GM19035 (cell line): ENCODE measurements around the gene CRP.
"Not testable (repeated sequence)": the region's sequence is repeated elsewhere in the genome, so short reads cannot be mapped to it uniquely, and the experiment has no call there.

ENCODE experiments used
- ATAC-seq: cut with Tn5 transposase; IDR thresholded peaks from one replicate; pipeline ENCODE4 v1.9.1; 2021; ENCODE audit not compliant: unreplicated experiment

CRP gene, protein sequence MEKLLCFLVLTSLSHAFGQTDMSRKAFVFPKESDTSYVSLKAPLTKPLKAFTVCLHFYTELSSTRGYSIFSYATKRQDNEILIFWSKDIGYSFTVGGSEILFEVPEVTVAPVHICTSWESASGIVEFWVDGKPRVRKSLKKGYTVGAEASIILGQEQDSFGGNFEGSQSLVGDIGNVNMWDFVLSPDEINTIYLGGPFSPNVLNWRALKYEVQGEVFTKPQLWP

DNA sequence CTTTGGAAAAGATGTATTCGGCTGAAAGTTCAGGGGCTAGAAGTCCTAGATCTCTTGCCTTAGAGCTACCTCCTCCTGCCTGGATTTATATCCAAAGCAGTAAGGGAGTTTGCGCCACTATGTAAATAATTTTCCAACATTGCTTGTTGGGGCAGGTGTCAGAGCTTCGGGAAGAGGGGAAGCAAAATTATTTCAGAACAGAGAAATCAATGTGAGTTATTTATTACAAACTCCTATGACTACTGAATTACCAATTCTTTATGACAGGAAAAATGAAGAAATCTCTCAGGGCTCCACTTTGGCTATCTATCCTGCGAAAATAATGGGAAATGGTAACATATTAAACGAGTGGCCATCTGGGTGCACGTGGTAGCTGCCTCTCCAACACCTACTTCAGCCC, at the start of gene CRP:
Gene CRP (minus strand): TSS at position 61 of the 400 bp plus-strand sequence. CDS start 104 bp downstream, outside the sequence.
- ATAC-seq: no peak

DNA sequence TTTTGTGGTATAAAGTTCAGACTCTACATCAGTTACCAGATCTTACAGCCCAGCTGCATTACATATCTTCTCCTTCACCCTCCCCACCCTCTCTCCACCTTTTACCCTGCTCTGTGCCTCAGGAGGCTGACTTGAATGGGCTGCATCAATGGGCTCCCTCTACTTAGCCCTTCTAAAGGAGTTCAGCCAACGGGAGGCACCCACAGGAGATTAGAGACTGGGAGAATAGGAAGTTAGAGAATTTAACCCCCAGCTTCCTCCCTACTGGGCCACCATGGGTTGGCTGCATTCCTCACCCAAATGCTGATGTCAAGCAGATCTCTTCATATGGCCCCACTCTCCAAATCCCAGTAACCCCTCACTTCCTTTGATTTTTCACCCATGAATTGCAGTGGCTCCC, 49.3 kb upstream of the CRP start:
- ATAC-seq: no peak

DNA sequence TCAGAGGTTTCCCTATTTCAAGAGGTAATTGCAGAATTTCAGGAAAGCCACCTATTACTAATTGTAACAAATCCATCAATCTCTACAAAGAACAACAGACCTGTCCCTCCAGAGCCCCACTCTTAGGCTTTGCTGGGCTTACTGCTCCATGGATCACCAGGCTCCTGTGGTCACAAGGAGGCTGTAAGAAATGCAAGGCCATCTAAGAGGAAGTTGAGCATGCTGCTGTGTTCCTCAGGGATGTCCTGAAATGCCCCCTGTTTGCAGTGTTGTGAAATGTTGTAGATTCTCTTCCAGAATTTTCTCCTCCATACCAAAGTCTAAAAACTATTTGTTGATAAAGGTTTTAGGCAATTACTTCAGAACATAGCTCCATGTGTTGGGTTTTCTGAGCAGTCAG, 42.0 kb upstream of the CRP start:
- ATAC-seq: no peak

DNA sequence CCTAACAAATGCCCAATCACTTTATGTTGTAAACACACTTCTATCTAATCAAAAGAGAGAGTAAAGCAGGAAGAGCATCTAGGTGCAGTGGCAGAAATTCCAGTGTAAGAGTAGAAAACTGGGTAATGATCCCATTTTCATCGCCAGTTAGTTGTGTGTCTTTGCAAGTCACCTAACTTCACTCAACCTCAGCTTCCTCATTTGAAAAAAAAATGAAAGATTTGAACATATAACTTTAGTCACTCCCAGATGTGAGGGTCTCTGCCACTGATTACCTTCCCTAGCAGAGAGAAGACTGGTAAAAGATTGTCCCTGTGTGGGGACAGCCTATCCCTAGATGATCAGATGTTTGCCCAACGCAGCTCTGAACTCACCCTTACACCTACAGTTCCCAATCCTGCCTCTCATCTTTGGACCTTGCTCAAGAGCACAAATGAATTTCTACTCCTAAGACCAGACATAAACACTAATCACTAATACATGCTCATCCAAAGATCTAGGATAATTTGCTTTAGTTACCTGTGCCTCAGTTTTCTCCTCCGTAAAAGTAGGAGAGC, 41.1 kb upstream of the CRP start:
- no peak for ATAC-seq

DNA sequence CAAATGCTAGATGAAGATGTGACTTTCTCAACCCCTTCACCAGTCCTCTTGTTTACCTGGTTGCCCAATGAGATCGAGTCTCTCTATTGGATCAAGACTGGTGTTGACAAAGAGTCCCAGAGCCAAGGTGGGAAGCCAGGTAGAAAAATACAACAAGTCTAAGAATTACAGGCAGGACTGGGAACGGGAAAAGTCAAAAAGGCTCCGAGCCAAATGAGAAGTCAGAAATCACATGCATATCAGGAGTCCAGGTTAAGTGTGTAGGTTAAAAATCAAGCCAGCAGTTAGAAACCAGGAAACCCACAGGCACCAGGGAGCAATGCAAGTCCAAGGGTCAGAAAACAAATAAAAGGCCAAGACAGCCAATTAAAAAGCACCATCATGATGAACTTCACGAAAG, 39.0 kb upstream of the CRP start:
- no peak for ATAC-seq

DNA sequence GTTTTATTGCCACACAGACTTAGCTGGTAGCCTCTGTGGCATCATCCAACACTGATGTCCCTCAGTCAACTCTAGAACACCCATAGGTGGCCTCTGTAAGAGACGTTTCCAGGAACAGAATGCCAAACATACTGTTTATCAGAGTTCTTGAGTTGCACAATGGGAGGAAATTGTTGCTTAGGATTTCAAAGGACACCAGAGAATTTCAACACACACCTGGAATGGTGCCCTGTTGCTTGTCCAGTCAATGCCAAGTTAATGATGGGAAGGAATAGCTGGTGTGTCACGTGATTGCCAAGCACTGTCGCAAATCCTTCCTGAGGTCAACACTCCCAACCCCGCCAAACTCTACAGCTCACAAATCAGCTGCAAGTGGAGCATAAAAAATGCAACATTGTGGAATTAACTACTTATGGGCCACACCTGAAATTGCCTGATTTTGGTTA, 37.8 kb upstream of the CRP start:
- ATAC-seq: no peak

DNA sequence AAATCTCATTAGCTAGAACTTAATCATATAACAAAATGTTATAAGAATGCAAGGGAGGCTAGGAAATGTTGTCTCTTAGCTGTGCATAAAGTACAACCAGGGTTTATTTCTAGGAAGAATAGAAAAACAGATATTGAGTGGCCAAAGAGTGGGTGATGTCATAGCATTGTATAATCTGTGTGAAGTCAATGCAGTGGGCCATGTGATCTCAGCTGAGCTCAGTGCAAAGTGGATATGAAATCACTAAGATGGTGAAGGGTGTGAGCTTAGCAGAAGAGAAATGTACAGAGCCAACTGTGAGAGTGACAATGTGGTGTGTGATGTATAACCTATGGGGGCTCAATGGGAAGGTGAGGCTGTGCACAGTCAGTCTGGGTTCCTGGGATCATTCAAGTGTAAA, 36.6 kb upstream of the CRP start:
- no peak for ATAC-seq

DNA sequence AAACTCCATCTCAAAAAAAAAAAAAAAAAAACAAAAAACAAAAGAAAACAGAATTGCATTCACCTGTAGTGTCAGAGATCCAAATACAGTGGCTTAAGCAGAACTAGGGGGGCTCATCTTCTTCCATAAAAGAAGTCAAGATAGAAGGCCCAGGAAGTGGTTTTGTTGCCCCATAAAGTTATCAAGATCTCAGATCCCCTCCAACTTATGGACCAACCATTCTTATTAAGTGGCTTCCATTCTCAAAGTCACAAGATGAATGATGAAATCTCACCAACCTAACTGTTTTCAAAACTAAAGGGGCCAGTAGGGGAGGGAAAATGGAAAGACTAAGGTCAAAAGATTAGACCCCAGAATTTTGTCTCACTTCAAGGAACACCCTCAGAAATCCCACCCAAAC, 36.2 kb upstream of the CRP start:
- ATAC-seq: no peak

DNA sequence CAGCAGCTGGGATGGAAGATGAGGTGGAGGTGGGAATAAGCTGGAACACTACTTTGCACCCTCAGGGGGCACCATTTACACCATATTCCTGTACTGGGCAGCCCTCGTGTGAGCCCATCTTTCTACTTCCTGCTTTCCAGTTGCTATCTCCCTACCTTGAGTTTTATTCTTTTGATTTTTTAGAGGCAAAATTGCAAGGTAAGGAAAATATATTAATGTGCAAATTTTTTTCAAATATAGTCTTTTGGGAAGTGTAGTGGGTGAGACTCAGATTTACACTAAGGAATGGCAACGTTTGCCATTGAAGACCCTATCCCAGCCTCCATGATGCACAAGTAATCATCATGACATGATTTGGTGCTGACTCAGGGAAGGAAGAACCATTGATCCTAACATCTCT, 35.2 kb upstream of the CRP start:
- ATAC-seq: no peak

DNA sequence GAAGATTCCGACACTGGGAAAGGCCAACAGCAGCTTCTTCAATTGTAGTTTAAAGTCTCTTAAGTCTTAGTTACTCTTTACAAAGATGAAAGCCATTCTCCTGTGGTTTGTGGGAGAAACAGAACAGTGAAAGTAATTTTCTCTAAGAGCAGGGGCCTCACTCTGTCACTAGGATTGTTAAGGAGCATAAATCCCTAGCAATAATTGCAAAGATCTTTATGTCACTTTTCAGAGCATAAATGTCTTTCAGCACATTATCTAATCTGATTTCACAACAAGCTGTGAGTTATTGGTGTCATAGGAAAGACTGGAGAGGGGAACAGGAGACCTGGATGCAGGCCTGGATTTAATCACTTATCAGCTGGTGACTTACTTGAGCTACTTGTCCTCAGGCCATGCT, 34.0 kb upstream of the CRP start:
- no peak for ATAC-seq

DNA sequence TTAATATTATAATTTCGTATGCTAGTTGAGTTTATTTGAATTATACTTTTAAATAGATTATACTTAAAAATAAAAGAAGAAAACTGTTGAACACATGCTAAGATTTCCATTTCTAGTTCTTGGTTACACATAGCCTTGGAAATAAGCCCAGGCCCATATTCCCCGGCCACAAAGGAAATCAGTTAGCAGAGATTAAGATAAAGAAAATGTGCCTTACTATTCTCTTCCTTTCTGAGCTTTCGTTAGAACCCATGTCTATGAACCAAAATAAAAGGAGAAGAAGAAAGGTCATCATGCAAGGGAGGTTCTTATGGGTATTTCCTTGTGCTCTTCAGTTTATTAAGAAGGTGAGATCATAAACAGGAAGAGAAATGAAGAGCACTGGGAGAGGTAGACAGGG, 32.3 kb upstream of the CRP start:
- ATAC-seq: no peak

DNA sequence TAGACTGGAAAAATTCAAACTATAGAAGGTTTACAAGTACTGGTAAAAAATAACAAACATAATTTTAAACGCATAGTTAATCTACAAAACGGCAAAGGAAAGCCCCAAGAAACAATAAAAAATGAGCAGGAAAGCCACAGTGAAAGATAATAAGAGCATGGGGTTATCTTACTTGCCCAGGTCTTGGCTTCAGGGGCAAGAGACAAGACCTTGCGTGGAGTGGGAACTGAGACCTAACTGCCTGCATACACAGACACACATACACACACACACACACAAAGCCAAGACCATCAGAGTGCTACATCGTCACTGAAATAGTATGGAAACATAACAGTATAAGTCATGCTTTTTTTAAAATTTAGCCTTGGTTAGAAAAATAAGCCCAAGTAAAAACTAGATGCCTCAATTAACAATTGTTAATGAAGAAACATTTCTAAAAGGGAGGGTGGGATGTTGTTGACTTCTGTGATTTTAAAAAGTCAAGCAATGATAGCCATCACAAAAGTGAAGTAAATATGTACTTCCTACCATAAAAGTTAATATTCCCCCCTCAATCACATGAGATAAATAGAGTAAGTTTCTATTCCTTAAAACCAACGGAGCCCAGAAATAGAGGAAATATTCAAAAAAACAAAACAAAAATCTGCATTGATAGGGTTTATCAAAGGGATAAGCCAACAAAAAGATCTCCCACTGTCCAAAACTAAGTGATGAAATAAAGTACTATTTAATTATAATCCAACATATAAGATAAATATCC, 29.4 kb upstream of the CRP start:
- no peak for ATAC-seq

DNA sequence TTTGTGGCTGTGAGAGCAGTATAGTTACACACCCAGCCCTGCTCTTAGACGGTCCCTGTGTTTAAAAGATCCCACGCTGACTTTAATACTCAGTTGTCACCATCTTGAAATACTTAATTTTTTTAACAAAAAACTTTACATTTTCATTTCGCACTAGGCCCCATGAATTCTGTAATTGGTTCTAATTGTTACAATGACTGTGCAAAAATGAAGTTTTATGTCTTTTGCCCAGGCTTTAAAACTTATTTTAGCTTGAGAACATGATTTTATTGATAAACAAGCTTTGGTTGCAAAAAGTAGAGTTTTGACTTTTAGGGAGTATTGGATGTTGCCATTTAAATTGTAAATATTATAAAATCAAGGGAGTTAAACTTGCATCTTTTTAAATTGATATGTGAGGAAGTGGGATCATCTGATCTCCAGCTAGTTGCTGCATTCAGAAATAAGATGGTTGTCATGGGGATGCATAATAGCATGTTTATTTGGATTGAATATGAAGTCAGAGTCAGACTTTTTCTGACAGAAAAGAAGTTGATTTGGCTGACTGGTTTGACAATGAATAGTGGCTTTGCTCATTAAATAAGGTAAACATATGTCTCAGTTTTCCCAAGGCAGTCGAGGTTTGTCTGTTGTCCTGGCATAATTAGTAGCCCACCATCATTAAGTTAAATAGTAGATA, 23.0 kb upstream of the CRP start:
- no peak for ATAC-seq

DNA sequence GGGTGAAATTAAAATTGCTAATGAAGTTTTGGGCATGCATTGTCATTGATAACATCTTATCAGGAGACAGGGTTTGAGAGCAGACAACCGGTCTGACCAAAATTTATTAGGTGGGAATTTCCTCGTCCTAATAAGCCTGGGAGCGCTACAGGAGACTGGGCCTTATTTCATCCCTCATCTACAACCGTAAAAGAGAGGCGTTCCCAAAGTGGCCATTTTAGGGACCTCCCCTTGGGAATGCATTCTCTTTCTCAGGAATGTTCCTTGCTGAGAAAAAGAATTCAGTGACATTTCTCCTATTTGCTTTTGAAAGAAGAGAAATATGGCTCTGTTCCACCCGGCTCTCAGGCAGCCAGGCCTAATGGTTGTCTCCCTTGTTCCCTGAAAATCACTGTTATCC, 8.8 kb upstream of the CRP start:
- ATAC-seq: not testable (repeated sequence)

DNA sequence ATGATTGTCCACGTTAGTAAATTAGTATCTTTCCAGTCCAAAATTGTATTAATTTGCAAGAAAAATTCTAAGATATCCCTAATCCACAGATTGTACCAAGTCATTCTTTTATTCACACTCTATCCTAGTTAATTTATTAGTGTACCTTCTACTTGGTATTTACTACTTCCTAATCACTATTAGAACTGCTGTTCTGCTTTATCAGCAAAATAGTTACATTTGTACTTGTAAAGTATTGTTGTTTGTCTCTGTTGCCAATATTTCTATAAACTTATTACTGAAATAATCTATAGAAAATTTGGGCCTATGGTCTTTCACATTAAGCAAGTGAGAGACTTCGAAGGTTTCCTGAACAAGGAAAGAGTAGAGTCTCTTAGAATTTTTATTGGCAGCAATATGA, 5.6 kb upstream of the CRP start:
- ATAC-seq: no peak

DNA sequence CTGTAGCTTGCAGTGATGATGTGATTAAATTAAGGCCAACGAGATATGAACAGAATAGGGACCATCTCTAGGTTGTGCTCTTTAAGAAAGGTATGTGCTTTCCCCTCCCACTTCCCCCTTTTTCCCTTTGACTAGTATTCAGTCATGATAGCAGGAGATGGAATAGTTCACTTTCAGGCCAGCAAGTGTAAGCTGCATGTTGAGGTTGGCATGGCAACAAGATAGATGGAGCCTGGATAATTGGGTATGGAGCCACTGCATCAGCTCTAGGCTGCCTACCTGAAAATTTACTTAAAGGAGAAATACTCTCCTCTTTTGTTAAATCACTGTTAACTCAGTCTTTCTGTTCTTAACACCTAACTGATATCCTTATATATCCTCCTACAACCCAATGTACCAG, 1.5 kb upstream of the CRP start:
- no peak for ATAC-seq

DNA sequence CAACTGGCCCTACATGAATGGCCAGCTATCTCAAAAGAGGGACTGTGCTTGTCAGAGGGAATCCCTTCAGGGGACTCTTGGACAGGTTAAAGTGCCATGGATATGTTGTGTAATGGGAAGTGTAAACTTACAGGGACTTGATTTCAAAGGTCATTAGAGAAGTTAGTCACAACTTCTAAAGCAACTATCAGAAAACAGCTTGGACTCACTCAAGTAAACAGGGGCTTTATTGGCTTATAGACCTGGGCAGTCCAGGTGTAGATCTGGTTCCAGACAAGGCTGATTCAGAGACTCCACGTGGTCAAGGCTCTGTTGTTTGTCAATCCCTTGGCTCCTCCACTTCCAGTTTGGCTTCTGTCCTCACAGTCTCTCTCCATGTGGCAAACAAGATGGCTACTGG, 2.3 kb downstream of the CRP start:
- ATAC-seq: no peak

DNA sequence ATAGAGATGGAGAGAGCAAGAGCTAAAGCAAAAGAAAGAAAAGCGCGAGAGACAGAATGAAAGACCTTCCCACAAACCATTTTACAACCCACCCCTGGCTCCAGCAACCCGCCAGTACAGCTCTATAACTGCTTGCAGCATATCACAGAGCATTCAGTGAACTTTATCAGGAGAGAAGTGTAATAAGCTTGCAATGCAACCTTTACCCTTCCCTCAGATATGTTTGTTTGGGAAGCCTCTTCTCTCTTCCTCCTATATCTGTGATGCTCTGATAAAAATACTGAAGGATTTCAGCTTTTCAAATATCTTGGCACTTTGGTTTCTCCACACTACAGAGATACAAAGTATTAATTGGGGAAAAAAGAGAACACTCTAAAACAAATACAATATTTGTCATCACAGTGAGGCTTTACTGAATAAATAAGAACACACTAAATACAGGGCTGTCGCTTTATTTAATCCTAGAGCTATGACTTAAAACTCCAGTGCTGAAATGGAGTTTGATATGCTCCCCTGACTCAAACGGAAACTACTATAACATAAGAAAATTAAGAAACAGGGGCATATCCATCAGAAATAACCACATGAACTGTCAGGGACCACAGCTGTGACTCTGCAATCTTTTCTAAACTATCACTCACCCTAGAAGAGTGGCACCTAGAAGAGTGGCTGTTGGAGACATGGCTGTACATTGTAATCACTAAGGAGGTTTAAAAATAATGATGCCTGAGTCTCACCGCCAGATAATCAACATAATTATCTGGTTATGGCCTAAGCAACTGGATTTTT, 6.7 kb downstream of the CRP start:
- ATAC-seq: no peak

DNA sequence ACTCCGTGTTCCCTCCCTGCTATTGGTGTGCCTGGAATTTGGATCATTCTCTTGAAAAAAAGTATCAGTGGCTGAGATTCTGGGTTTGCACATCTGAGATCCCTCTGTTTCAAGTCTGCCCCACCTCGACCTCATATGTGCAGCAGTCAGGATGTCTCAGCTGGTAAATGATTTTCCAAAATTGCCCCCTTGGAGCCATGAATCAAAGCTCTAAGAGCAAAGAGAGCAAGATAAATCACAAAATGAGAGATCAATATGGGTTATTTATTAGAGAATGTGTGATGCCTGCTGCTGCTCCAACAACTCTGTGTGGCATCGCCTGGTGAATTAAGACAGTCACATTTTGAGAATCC, 8.5 kb downstream of the CRP start:
- ATAC-seq: no peak

DNA sequence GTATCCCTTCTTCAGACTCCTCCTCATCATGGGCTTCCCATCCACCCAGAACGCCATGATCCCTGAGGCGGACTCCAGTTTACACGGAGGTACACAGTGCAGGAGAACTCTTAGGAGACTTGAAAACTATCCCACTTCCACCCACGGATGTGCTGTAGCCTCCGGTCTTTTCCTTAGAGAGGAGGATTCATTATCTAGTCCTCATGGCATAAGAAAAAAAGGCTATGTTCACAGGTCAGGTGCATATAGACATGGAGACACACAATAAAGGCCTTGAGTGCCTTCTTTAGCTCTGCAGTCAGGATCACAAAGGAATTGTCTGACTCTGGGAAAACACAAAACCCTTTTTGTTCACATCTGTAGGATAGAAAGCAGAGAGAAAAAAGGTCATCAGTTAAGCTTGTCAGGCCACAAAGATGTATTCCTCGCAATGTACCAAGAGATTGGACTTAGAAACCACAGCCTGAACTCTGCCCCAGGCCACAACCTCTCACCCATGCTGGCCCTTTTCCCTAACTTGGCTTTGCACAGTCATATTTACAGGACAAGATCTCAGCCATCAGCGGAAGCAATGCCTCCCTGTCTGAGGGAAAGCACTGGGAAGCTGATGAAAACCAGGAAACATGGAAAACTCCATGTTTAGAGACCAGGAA, 9.0 kb downstream of the CRP start:
- ATAC-seq: no peak

DNA sequence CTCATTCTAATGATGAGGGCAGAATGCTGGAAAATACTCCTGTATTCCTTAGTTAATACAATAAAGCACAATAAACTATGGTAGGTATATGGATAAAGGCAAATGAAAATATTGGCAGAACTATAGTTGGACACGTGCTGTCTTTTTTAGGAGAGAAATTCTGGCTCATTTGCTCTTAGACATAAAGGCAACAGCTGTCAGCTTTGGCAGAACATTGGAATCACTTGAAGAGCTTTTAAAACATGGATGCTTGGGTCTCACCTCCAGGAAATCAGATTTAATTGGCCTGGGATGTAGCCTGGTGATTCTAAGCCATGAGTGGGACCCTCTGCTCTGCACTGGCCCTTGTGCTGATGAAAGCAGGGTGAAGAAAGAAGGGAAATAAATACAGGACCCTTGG, 9.9 kb downstream of the CRP start:
- ATAC-seq: no peak
